Measurements from ENCODE around the gene ZMYM4.

DNA sequence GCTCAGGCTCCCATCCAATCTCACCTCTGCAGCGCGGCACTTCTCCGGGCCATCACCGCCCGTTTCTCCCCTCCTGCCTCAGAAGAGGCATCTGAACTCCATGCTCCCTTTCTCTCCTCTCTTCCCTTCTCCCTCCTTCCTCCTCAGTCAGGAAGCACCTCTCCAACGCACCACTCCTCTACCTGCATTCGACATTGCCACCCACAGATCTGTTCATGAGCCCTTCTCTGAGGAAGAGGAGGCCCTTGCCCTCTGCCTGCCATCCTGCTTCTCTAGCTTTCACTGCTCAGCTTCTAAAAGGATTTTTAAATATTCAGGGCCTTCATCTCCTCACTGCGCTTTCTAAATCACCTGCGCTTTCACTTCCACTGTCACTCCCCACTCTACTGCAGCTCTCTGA lies 168.7 kb downstream of the ZMYM4 start:
- TF ChIP-seq, protein P1, sequence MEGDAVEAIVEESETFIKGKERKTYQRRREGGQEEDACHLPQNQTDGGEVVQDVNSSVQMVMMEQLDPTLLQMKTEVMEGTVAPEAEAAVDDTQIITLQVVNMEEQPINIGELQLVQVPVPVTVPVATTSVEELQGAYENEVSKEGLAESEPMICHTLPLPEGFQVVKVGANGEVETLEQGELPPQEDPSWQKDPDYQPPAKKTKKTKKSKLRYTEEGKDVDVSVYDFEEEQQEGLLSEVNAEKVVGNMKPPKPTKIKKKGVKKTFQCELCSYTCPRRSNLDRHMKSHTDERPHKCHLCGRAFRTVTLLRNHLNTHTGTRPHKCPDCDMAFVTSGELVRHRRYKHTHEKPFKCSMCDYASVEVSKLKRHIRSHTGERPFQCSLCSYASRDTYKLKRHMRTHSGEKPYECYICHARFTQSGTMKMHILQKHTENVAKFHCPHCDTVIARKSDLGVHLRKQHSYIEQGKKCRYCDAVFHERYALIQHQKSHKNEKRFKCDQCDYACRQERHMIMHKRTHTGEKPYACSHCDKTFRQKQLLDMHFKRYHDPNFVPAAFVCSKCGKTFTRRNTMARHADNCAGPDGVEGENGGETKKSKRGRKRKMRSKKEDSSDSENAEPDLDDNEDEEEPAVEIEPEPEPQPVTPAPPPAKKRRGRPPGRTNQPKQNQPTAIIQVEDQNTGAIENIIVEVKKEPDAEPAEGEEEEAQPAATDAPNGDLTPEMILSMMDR (IDR thresholded peaks at IDR 0.05; ENCODE audit: low read depth, low read length): no peak
- TF ChIP-seq POLR2A (IDR thresholded peaks at IDR 0.05; ENCODE audit: extremely low read depth, insufficient read length) (no peak), MAX (IDR thresholded peaks at IDR 0.05; ENCODE audit: low read depth, low read length) (no peak)

All from NB4 (cell line).